H9 (cell line): ENCODE measurements around the gene SEMA3C. TPM values are rescaled to one million over a fixed set of nuclear protein-coding genes. Genes with fewer than 3 reads are reported as not detected.

Source experiments
- DNase-seq: peaks from one replicate; pipeline ENCODE4 v3.0.0-alpha.2; 2017
- H2AFZ ChIP-seq: one replicate; pipeline ENCODE4 v1.6.1; 2013; ENCODE audit warnings: mild to moderate bottlenecking, low read length, control low read depth, moderate library complexity
- H2AK5ac ChIP-seq: 2 replicates; pipeline ENCODE4 v1.6.1; 2013; ENCODE audit warnings: low read length, control low read depth, mixed read lengths; ENCODE audit not compliant: insufficient read length
- H2BK120ac ChIP-seq: one replicate; pipeline ENCODE4 v1.6.1; 2013; ENCODE audit warnings: low read depth, mild to moderate bottlenecking, low read length, control low read depth, inconsistent platforms; ENCODE audit not compliant: poor library complexity, severe bottlenecking
- H2BK12ac ChIP-seq: 2 replicates; pipeline ENCODE4 v1.6.1; 2013; ENCODE audit warnings: low read length, control low read depth, mixed read lengths, low read depth; ENCODE audit not compliant: insufficient read length
- H2BK15ac ChIP-seq: 2 replicates; pipeline ENCODE4 v1.6.1; 2013; ENCODE audit warnings: low read depth, low read length, control low read depth
- H2BK20ac ChIP-seq: one replicate; pipeline ENCODE4 v1.6.1; 2013; ENCODE audit warnings: low read depth, mild to moderate bottlenecking, low read length, control low read depth, inconsistent platforms; ENCODE audit not compliant: poor library complexity, severe bottlenecking
- H2BK5ac ChIP-seq: 2 replicates; pipeline ENCODE4 v1.6.1; 2013; ENCODE audit warnings: low read length, control low read depth, mixed read lengths; ENCODE audit not compliant: insufficient read length
- H3K14ac ChIP-seq: 2 replicates; pipeline ENCODE4 v1.6.1; 2013; ENCODE audit warnings: low read length, control low read depth; ENCODE audit not compliant: insufficient read depth
- H3K18ac ChIP-seq: 2 replicates; pipeline ENCODE4 v1.6.1; 2013; ENCODE audit warnings: low read depth, mild to moderate bottlenecking, mixed read lengths, low read length, control low read depth; ENCODE audit not compliant: insufficient read length
- H3K23ac ChIP-seq: 2 replicates; pipeline ENCODE4 v1.6.1; 2013; ENCODE audit warnings: low read length, control low read depth, mixed read lengths, low read depth; ENCODE audit not compliant: insufficient read length
- H3K23me2 ChIP-seq: 2 replicates; pipeline ENCODE4 v1.6.1; 2013; ENCODE audit warnings: low read depth, mild to moderate bottlenecking, mixed read lengths, low read length, control low read depth; ENCODE audit not compliant: insufficient read length, poor library complexity, severe bottlenecking
- H3K27ac ChIP-seq: 2 replicates; pipeline ENCODE4 v1.5.1; 2013; ENCODE audit warnings: low read length, control low read depth, mixed read lengths, low read depth; ENCODE audit not compliant: insufficient read length
- H3K27me3 ChIP-seq: 2 replicates; pipeline ENCODE4 v1.6.1; 2013; ENCODE audit warnings: low read length, control low read depth, inconsistent platforms; ENCODE audit not compliant: insufficient read depth
- H3K4ac ChIP-seq: 2 replicates; pipeline ENCODE4 v1.6.1; 2013; ENCODE audit warnings: low read depth, mild to moderate bottlenecking, control low read depth, inconsistent platforms, low read length, moderate library complexity
- H3K4me1 ChIP-seq: 2 replicates; pipeline ENCODE4 v1.6.1; 2013; ENCODE audit warnings: low read length, control low read depth, inconsistent platforms; ENCODE audit not compliant: insufficient read depth
- H3K4me2 ChIP-seq: 2 replicates; pipeline ENCODE4 v1.6.1; 2013; ENCODE audit warnings: low read length, control low read depth, mixed read lengths; ENCODE audit not compliant: insufficient read length, insufficient read depth
- H3K56ac ChIP-seq: 2 replicates; pipeline ENCODE4 v1.6.1; 2013; ENCODE audit warnings: low read depth, mild to moderate bottlenecking, mixed read lengths, low read length, control low read depth; ENCODE audit not compliant: insufficient read length
- H3K79me1 ChIP-seq: 2 replicates; pipeline ENCODE4 v1.6.1; 2013; ENCODE audit warnings: low read depth, mild to moderate bottlenecking, moderate library complexity, low read length, control low read depth, inconsistent platforms; ENCODE audit not compliant: insufficient read depth, poor library complexity, severe bottlenecking
- H3K79me2 ChIP-seq: 2 replicates; pipeline ENCODE4 v1.6.1; 2013; ENCODE audit warnings: low read length, control low read depth, inconsistent platforms; ENCODE audit not compliant: insufficient read depth
- H3K9ac ChIP-seq: 2 replicates; pipeline ENCODE4 v1.6.1; 2013; ENCODE audit warnings: low read length, control low read depth, mixed read lengths; ENCODE audit not compliant: insufficient read length; ENCODE audit errors: extremely low read depth
- H3K9me3 ChIP-seq: one replicate; pipeline ENCODE4 v1.6.1; 2013; ENCODE audit warnings: low read depth, low read length, inconsistent platforms; ENCODE audit not compliant: control insufficient read depth
- H3T11ph ChIP-seq: one replicate; pipeline ENCODE4 v1.6.1; 2013; ENCODE audit warnings: mild to moderate bottlenecking, low read length, control low read depth, inconsistent platforms
- H4K20me1 ChIP-seq: one replicate; pipeline ENCODE4 v1.6.1; 2013; ENCODE audit not compliant: control insufficient read depth, insufficient read length, insufficient read depth
- H4K5ac ChIP-seq: 2 replicates; pipeline ENCODE4 v1.6.1; 2013; ENCODE audit warnings: low read depth, mild to moderate bottlenecking, mixed read lengths, low read length, control low read depth; ENCODE audit not compliant: insufficient read length
- H4K8ac ChIP-seq: replicated peaks from 2 replicates; pipeline ENCODE4 v1.6.1; 2013; ENCODE audit warnings: low read length, control low read depth, mixed read lengths, low read depth; ENCODE audit not compliant: insufficient read length
- H4K91ac ChIP-seq: 2 replicates; pipeline ENCODE4 v1.6.1; 2013; ENCODE audit warnings: low read depth, mild to moderate bottlenecking, moderate library complexity, mixed read lengths, low read length, control low read depth; ENCODE audit not compliant: insufficient read length
- H3K27ac Mint-ChIP-seq, 3 experiments: 2 replicates in 2 of 3; 3 replicates in 1 of 3; pipeline ENCODE4 v1.8.0; 2020 to 2021; ENCODE audit warnings: mixed read lengths in 3 of 3, mild to moderate bottlenecking in 1 of 3, moderate library complexity in 1 of 3
- H3K27me3 Mint-ChIP-seq: 2 replicates; pipeline ENCODE4 v1.8.0; 2021; ENCODE audit warnings: low read depth, mild to moderate bottlenecking, moderate library complexity, mixed read lengths
- H3K36me3 Mint-ChIP-seq, 3 experiments: 2 replicates in 2 of 3; 3 replicates in 1 of 3; pipeline ENCODE4 v1.8.0; 2020 to 2021; ENCODE audit warnings: low read depth in 3 of 3, mixed read lengths in 3 of 3; ENCODE audit not compliant: insufficient read depth in 1 of 3
- H3K4me1 Mint-ChIP-seq, 2 experiments: 2 replicates each; pipeline ENCODE4 v1.8.0; 2020; ENCODE audit warnings: mixed read lengths in 2 of 2
- H3K4me3 Mint-ChIP-seq, 2 experiments: 2 replicates in 1 of 2; 3 replicates in 1 of 2; pipeline ENCODE4 v1.8.0; 2020 to 2021; ENCODE audit warnings: mild to moderate bottlenecking in 2 of 2, mixed read lengths in 2 of 2, moderate library complexity in 1 of 2
- H3K9me3 Mint-ChIP-seq, 2 experiments: 2 replicates in 1 of 2; 3 replicates in 1 of 2; pipeline ENCODE4 v1.8.0; 2020; ENCODE audit warnings: mild to moderate bottlenecking in 2 of 2, mixed read lengths in 2 of 2, moderate library complexity in 1 of 2
- WGBS: extraction: QIAGEN DNeasy Blood & Tissue Kit; methylation state at CpG from one replicate; pipeline ENCODE4 v1.1.7; 2013; ENCODE audit warnings: missing lambda C conversion rate, low lambda C conversion rate, mixed read lengths; ENCODE audit not compliant: insufficient read length; ENCODE audit errors: extremely low coverage; 5-methylcytosine and 5-hydroxymethylcytosine counted together
- total RNA-seq: library from RNA; stranded (reverse); gene quantifications from 2 replicates; pipeline ENCODE4 v1.2.1, GENCODE V29; 2021
- TF ChIP-seq, protein P1 (sequence below): fragments of 200-600 bp; sonication (generic); conservative IDR thresholded peaks from 3 replicates; pipeline ENCODE4 v1.8.0; 2021; ENCODE audit warnings: antibody characterized with exemption, mild to moderate bottlenecking

The SEMA3C gene
- total RNA-seq, 1 experiment from 2014 or later = 1.6 TPM

DNA sequence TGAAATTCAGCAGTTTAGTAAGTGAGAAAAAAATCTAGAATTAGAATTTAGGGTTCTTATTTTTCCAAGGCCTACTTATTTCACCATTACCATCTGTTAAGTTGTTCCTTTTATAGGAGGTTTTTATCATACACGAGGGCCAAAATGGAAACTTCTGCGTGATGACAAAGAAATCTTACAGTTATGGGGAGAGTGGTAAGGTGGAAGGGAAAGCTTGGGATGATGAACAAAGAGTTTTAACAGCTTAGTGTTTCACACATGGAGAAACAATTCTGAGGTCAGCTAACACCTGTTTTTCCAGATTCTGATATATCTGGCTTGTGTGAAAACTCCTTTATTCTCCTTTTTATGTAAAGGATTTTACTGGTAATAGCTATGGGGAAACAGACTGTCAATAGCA lies 49.8 kb upstream of the SEMA3C start:
- Histone ChIP-seq H2BK12ac (no peak overlapping the region), H3K79me1 (no peaks in the 10 kb centered on the region), H4K20me1 (no peaks in the 10 kb centered on the region), H3K56ac (no peak overlapping the region), H3K9me3 (no peaks in the 10 kb centered on the region), H3K23me2 (no peaks in the 10 kb centered on the region), H3K18ac (no peak overlapping the region), H3T11ph (no peak overlapping the region), H3K79me2 (no peaks in the 10 kb centered on the region), H3K27me3 (no peaks in the 10 kb centered on the region), H2AK5ac (no peak overlapping the region), H4K91ac (no peak overlapping the region), H3K4me2 (no peak overlapping the region), H2BK5ac (no peak overlapping the region), H3K9ac (no peak overlapping the region), H2AFZ (no peak overlapping the region), H2BK15ac (no peak overlapping the region), H2BK120ac (no peak overlapping the region), H3K27ac (no peak overlapping the region), H2BK20ac (no peak overlapping the region), H4K8ac (no peak overlapping the region), H3K14ac (no peak overlapping the region), H3K4me1 (no peaks in the 10 kb centered on the region), H4K5ac (no peak overlapping the region), H3K23ac (no peak overlapping the region), H3K4ac (no peak overlapping the region)
- no peak for DNase-seq
- whole genome bisulfite sequencing = no CpG with 5 or more reads among the region's 2 CpGs
- peaks cover 6% of the 10 kb centered on the region in 2 experiments for H3K4me1 Mint-ChIP-seq
- no peak overlapping the region for H3K4me3 Mint-ChIP-seq
- TF ChIP-seq, protein P1, sequence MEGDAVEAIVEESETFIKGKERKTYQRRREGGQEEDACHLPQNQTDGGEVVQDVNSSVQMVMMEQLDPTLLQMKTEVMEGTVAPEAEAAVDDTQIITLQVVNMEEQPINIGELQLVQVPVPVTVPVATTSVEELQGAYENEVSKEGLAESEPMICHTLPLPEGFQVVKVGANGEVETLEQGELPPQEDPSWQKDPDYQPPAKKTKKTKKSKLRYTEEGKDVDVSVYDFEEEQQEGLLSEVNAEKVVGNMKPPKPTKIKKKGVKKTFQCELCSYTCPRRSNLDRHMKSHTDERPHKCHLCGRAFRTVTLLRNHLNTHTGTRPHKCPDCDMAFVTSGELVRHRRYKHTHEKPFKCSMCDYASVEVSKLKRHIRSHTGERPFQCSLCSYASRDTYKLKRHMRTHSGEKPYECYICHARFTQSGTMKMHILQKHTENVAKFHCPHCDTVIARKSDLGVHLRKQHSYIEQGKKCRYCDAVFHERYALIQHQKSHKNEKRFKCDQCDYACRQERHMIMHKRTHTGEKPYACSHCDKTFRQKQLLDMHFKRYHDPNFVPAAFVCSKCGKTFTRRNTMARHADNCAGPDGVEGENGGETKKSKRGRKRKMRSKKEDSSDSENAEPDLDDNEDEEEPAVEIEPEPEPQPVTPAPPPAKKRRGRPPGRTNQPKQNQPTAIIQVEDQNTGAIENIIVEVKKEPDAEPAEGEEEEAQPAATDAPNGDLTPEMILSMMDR = no peak
- no peaks in the 10 kb centered on the region for H3K27me3 Mint-ChIP-seq
- H3K9me3 Mint-ChIP-seq = no peaks in the 10 kb centered on the region
- H3K27ac Mint-ChIP-seq = no peak overlapping the region
- H3K36me3 Mint-ChIP-seq = no peaks in the 10 kb centered on the region
